Right lobe of liver (tissue), 6 donors: ENCODE data around the gene RNF157. TPM values are rescaled to one million over a fixed set of nuclear protein-coding genes. Genes with fewer than 3 reads are reported as not detected.

Experiments
- ATAC-seq, 4 donors: fragments of 200-7000 bp; cut with Tn5 transposase; one replicate each; pipeline ENCODE4 v1.9.1; 2020; ENCODE audit warnings: mild to moderate bottlenecking in 4 of 4, moderate library complexity in 4 of 4
- DNase-seq, 3 donors: peaks; one replicate each; pipeline ENCODE4 v3.0.0-alpha.2; 2020
- H3K27ac ChIP-seq, 3 donors: fragments of 200-600 bp; one replicate each; pipeline ENCODE4 v1.8.0; 2022
- H3K27me3 ChIP-seq, 2 donors: fragments of 200-600 bp; one replicate each; pipeline ENCODE4 v1.8.0; 2022
- H3K36me3 ChIP-seq, 4 donors: fragments of 200-600 bp; sonication (generic) in 1 of 4; one replicate each; pipeline versions ENCODE4 v1.5.1 to v1.8.0; 2017 to 2022; ENCODE audit warnings: control low read depth in 1 of 4
- H3K4me1 ChIP-seq, 4 donors: fragments of 200-600 bp; sonication (generic) in 1 of 4; one replicate each; pipeline versions ENCODE4 v1.5.1 to v1.8.0; 2017 to 2022; ENCODE audit warnings: control low read depth in 1 of 4
- H3K4me3 ChIP-seq, 3 donors: fragments of 200-600 bp; one replicate each; pipeline ENCODE4 v1.8.0; 2022
- H3K9me3 ChIP-seq, 4 donors: fragments of 200-600 bp; sonication (generic) in 1 of 4; one replicate each; pipeline versions ENCODE4 v1.5.1 to v1.8.0; 2017 to 2022; ENCODE audit warnings: control low read depth in 1 of 4
- POLR2A ChIP-seq: fragments of 450-650 bp; IDR thresholded peaks from one replicate; pipeline ENCODE4 v1.6.1; 2017; ENCODE audit warnings: antibody characterized with exemption, mild to moderate bottlenecking
- WGBS: methylation state at CpG from one replicate; pipeline ENCODE4 v1.1.6; 2018; ENCODE audit warnings: low coverage, low lambda C conversion rate; ENCODE audit not compliant: insufficient coverage; ENCODE audit errors: missing lambda C conversion rate; 5-methylcytosine and 5-hydroxymethylcytosine counted together
- intact Hi-C, 2 donors: fragments of 100-400 bp; cut with DNase I; formaldehyde crosslinking; loops; one replicate each; pipeline versions ENCODE4 v1.11.2 to v1.14.1; 2022
- total RNA-seq, 6 experiments: library from RNA; depleted of rRNA in 2 of 6; stranded (reverse); fragments of >200 nt in 2 of 6; fragmentation: NEBNext Ultra II Directional in 3 of 6; extraction: Animal tissue kit (Norgen Biotek cat#: 25700) in 3 of 6; gene quantifications; one replicate each; pipeline versions ENCODE4 v1.1.0 to v1.2.4, GENCODE V29; 2016 to 2023
- TF ChIP-seq, protein P1 (sequence below), 4 donors: fragments of 200-600 bp in 3 of 4; fragments of 450-650 bp in 1 of 4; IDR thresholded peaks; one replicate each; pipeline versions ENCODE4 v1.5.1 to v1.8.0; 2016 to 2022; ENCODE audit warnings: antibody characterized with exemption in 4 of 4, mild to moderate bottlenecking in 2 of 4
- donor health status: DM: no; HTN: yes; CAD: no.
- donor health status: DM: no; HTN: no; CAD: no.
- donor health status: DM: no; HTN: no; CAD: no.
- donor health status: DM: no; HTN: yes; CAD: no.
- donor health status: DM: no; HTN: yes; CAD: no.

RNF157 gene
- total RNA-seq, 6 experiments from 2014 or later = 0.39 to 14.5 (median 6.0) TPM

DNA sequence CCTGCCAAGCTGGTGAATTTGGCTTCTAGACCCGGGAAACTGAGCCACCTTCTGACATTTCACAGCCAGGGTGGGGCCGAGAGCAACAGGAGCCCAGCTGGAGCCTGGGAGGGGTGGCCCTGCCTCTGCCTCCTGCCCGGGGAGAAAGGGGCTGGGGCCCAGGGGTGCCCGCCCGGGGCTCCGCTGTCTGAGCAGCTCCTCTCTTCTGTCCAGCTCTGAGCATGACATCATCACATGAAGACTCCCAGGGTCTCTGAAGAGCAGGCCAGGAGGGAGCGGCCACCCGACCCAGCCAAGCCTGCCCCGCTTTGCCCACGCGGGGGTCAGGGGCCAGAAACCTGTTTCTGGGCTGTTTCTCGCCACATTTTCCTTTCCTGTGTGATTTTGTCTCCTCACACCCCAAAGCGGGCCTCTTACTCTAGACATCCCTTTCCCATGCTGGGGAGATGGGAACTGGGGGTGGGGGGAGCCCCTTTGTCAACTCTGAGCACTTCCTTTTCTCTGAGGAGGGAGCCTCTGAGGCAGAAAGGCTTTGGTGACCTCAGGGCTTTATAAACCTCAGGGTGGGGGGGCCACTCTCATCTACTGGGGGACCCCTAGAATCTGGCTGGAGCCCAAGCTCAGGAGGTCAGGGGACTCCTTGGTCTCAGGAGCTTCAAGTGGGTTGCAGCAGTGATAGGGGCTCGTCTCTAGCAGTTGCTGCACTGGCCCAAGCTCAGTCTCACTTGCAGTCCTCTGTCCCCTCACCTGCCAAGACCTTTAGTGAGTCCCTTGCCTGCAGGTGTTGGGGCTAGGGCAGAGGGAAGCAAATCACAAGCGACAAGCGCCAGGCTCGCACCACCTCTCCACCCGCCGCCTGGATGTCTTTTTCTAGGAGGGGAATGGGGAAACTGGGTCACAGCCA is 32.5 kb upstream of the RNF157 start:
- H3K4me1 ChIP-seq = peaks cover 0 to 28% (median 6%) of the 10 kb centered on the region in 4 donors

DNA sequence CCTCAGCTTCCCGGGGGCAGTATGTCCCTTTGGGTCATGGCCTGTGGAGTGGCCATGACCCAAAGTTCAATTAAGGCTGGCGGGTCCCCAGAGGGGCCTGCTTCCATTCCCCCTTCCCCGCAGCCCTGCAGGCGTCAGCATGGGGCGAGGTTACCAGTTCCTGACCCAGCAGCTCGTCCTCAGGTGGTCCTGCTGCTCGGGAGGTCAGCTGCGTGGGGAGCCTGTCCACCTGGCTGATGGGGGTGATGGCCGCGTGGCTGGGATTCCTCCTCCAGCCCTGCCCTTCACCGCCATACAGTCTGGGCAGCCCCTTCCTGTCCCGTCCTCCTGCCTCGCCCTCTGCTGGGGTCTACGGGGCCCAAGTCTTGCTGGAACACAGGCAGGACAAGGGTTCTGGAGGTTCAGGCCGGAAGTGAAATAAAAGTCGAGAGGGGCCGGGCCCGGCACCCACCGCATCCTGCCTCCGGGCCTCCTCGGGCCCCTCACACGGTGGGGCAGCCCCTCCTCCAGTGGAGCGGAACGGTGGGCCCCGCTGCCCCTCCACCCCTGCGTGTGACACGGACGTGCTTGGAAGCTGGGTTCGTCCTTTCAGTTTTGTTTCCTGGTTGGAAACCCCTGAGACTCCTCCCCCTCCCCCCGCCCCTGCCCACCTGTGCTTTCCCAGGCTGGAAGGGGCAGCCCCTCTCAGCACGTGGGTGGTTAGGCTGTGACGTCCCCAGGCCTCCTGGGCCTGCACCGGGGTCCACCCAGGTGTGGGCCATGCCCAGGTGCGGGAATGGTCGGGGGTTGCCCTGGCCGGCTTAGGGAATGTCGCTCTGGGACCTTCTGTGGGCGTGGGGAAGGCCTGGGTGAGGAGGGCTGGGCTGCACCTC is 31.6 kb upstream of the RNF157 start:
- peak; percentile 26 for TF ChIP-seq POLR2A
- TF ChIP-seq, protein P1, sequence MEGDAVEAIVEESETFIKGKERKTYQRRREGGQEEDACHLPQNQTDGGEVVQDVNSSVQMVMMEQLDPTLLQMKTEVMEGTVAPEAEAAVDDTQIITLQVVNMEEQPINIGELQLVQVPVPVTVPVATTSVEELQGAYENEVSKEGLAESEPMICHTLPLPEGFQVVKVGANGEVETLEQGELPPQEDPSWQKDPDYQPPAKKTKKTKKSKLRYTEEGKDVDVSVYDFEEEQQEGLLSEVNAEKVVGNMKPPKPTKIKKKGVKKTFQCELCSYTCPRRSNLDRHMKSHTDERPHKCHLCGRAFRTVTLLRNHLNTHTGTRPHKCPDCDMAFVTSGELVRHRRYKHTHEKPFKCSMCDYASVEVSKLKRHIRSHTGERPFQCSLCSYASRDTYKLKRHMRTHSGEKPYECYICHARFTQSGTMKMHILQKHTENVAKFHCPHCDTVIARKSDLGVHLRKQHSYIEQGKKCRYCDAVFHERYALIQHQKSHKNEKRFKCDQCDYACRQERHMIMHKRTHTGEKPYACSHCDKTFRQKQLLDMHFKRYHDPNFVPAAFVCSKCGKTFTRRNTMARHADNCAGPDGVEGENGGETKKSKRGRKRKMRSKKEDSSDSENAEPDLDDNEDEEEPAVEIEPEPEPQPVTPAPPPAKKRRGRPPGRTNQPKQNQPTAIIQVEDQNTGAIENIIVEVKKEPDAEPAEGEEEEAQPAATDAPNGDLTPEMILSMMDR (IDR thresholded peaks at IDR 0.05) = no peak
- Histone ChIP-seq H3K27me3 (no peaks in the 10 kb centered on the region), H3K27ac (peak overlapping the region; percentile 21 to 47 (median 26)), H3K4me3 (peak overlapping the region; percentile 12 to 32 (median 14)), H3K9me3 (no peaks in the 10 kb centered on the region), H3K4me1 (peaks cover 0 to 34% (median 8%) of the 10 kb centered on the region in 4 donors), H3K36me3 (no peaks in the 10 kb centered on the region)
- peak in 2 of 3 donors; percentile 46 to 50 for DNase-seq
- ATAC-seq = peak; percentile 6 to 27 (median 11)
- 21% methylated on average over 10 of the region's 38 CpGs for WGBS
- intact Hi-C loops = no loop called here

More for the DNA sequence above, 32.5 kb upstream of the RNF157 start:
- Histone ChIP-seq H3K4me3 (no peak overlapping the region), H3K27ac (peak overlapping the region in 2 of 3 donors; percentile 26 to 47), H3K27me3 (no peaks in the 10 kb centered on the region), H3K36me3 (no peaks in the 10 kb centered on the region), H3K9me3 (no peaks in the 10 kb centered on the region)
- WGBS = no CpG with 5 or more reads among the region's 19 CpGs
- peak in 1 of 3 donors; percentile 48 for DNase-seq
- intact Hi-C loops = no loop called here
- TF ChIP-seq, protein P1 (IDR thresholded peaks at IDR 0.05) = no peak
- TF ChIP-seq POLR2A = no peak
- ATAC-seq = peak in 3 of 4 donors; percentile 1 to 6 (median 5)

DNA sequence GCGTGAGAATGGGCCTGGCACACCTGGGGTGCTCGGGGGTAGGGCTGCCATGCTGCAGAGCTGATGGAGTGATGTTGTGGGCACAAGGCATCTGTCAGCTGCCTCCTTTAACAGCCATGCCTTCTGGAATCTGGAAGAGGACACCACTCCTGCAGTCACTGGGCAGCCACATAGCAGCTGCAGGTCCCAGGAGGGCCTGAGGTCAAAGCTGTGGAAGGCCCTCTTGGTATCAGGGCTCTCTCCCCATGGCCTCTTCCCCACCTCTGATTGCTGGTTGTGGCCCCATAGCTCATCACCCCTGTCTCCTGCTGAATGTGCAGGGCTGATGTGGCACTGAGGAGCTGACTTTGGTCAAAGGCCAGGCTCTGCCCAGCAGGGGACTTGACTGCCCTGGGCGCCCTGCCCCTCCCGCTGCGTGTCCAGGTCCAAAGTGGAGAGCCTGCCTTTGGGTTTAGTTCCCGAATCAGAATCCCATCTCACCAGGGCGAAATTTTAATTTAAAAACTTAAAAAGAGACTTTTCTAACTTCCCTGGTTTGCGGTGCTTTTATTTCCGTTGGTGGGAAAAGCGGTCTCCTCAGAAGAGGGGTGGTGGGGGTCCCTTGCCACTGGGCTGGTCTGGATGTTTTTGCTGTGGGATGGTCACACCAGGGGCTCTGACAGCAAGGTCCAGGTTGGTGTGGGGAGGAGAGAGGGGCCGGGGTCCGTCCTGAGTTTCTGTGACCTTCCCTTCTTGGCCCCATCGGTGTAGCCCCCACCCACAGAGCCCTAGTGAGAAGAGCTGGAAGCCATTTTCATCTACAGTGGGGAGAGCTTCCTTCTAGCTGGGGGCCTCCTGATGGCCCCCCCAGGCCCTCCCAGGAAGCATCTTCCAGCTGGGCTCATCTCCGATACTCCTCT is 30.7 kb upstream of the RNF157 start:
- no peaks in the 10 kb centered on the region for H3K27me3 ChIP-seq

More for the DNA sequence above, 30.7 kb upstream of the RNF157 start:
- TF ChIP-seq, protein P1 (IDR thresholded peaks at IDR 0.05) = no peak
- TF ChIP-seq POLR2A = no peak
- intact Hi-C loops = no loop called here
- Histone ChIP-seq H3K4me1 (peaks cover 0 to 40% (median 11%) of the 10 kb centered on the region in 4 donors), H3K9me3 (no peaks in the 10 kb centered on the region), H3K27ac (peak overlapping the region in 2 of 3 donors; percentile 21 to 47), H3K36me3 (no peaks in the 10 kb centered on the region), H3K4me3 (peak overlapping the region in 1 of 3 donors; percentile 14)
- DNase-seq (peak in 1 of 3 donors; percentile 74), ATAC-seq (peak in 3 of 4 donors; percentile 4 to 40 (median 33))
- 79% methylated on average over 7 of the region's 14 CpGs for WGBS
